ENCODE measurements around the gene WNT6. TPM values are rescaled to one million over a fixed set of nuclear protein-coding genes. Genes with fewer than 3 reads are reported as not detected.

WNT6 gene
- not detected in 2 replicates for total RNA-seq

- TF ChIP-seq CTCF (IDR thresholded peaks at IDR 0.05; ENCODE audit: insufficient read depth, low read depth, low read length): no peak
- H3K4me3 ChIP-seq (ENCODE audit: low read depth, low read length): peak within 1 kb of the TSS; percentile 12
- DNase-seq (ENCODE audit: low read depth): no peak
Observed at GRCh38 chr2:218859556-218859987, at the start of gene WNT6. Gene WNT6 (plus strand): TSS chr2:218859805. CDS start chr2:218860038, 233 bp downstream.

GRCh38 chr2:218810256-218810655 is 49.3 kb upstream of the WNT6 start:
- DNase-seq (ENCODE audit: low read depth): peak; percentile 26
- H3K4me3 ChIP-seq (ENCODE audit: low read depth, low read length): no peak overlapping the region
- TF ChIP-seq CTCF (IDR thresholded peaks at IDR 0.05; ENCODE audit: insufficient read depth, low read depth, low read length): no peak

- no peak for TF ChIP-seq CTCF (IDR thresholded peaks at IDR 0.05; ENCODE audit: insufficient read depth, low read depth, low read length)
- DNase-seq (ENCODE audit: low read depth): peak; percentile 67
Observed at GRCh38 chr2:218811382-218811781, 48.2 kb upstream of the WNT6 start.

GRCh38 chr2:218812096-218812815 is 47.3 kb upstream of the WNT6 start:
- H3K4me3 ChIP-seq (ENCODE audit: low read depth, low read length): no peak overlapping the region
- DNase-seq (ENCODE audit: low read depth): no peak
- TF ChIP-seq CTCF (IDR thresholded peaks at IDR 0.05; ENCODE audit: insufficient read depth, low read depth, low read length): no peak

More at GRCh38 chr2:218811382-218811781, 48.2 kb upstream of the WNT6 start:
- no peak overlapping the region for H3K4me3 ChIP-seq (ENCODE audit: low read depth, low read length)

GRCh38 chr2:218812861-218813260 is 46.7 kb upstream of the WNT6 start:
- DNase-seq (ENCODE audit: low read depth): no peak
- no peak for TF ChIP-seq CTCF (IDR thresholded peaks at IDR 0.05; ENCODE audit: insufficient read depth, low read depth, low read length)

GRCh38 chr2:218813771-218814460 is 45.7 kb upstream of the WNT6 start:
- TF ChIP-seq CTCF (IDR thresholded peaks at IDR 0.05; ENCODE audit: insufficient read depth, low read depth, low read length): no peak
- DNase-seq (ENCODE audit: low read depth): no peak
- H3K4me3 ChIP-seq (ENCODE audit: low read depth, low read length): no peak overlapping the region

More at GRCh38 chr2:218812861-218813260, 46.7 kb upstream of the WNT6 start:
- H3K4me3 ChIP-seq (ENCODE audit: low read depth, low read length): no peak overlapping the region

All from fibroblast of villous mesenchyme (primary cell).